Progenitor cell of endocrine pancreas (in vitro differentiated cells): ENCODE measurements around the gene GNAS. TPM values are rescaled to one million over a fixed set of nuclear protein-coding genes. Genes with fewer than 3 reads are reported as not detected.
A peak's percentile ranks its signal among the peaks of the same experiment; 100 is the strongest.

Source experiments
- DNase-seq: peaks from one replicate; pipeline ENCODE4 v3.0.0; 2021; ENCODE audit warnings: low spot score; ENCODE audit not compliant: unreplicated experiment
- H3K27ac Mint-ChIP-seq: 2 replicates; pipeline ENCODE4 v1.8.0; 2021; ENCODE audit warnings: mild to moderate bottlenecking, moderate library complexity, mixed read lengths
- H3K27me3 Mint-ChIP-seq: 2 replicates; pipeline ENCODE4 v1.8.0; 2021; ENCODE audit warnings: mixed read lengths
- H3K36me3 Mint-ChIP-seq: 2 replicates; pipeline ENCODE4 v1.8.0; 2022; ENCODE audit warnings: mixed read lengths; ENCODE audit not compliant: insufficient read depth
- H3K4me1 Mint-ChIP-seq: 2 replicates; pipeline ENCODE4 v1.8.0; 2021; ENCODE audit warnings: low read depth, mixed read lengths
- H3K4me3 Mint-ChIP-seq: 2 replicates; pipeline ENCODE4 v1.8.0; 2021; ENCODE audit warnings: low read depth, mild to moderate bottlenecking, moderate library complexity, mixed read lengths
- H3K9me3 Mint-ChIP-seq: 2 replicates; pipeline ENCODE4 v1.8.0; 2021; ENCODE audit warnings: low read depth, mixed read lengths
- total RNA-seq: library from RNA; stranded (reverse); gene quantifications from 2 replicates; pipeline ENCODE4 v1.2.1, GENCODE V29; 2021
- TF ChIP-seq, protein P1 (sequence below): fragments of 200-600 bp; sonication (generic); IDR thresholded peaks from one replicate; pipeline ENCODE4 v1.5.0; 2021; ENCODE audit warnings: antibody characterized with exemption, mild to moderate bottlenecking; ENCODE audit not compliant: unreplicated experiment

GNAS gene
- total RNA-seq, 1 donor from 2014 or later, result 1,570 TPM

DNA sequence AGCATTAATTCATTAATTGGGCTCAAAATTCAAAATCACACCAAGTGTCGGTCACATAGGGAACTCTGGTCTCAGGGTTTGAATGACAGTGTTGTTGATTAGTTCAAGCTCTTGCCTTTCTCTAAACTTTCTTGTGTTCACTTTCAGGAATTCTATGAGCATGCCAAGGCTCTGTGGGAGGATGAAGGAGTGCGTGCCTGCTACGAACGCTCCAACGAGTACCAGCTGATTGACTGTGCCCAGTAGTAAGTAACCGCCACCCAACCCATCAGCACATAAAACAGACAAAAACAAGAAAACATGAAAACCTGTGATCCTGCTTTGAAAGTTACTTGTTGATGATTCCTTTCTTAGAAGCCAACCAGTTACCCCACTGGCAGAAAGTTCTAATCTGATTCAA is 52.7 kb downstream of the GNAS start:
- peaks cover 37% of the 10 kb centered on the region for H3K4me1 Mint-ChIP-seq

DNA sequence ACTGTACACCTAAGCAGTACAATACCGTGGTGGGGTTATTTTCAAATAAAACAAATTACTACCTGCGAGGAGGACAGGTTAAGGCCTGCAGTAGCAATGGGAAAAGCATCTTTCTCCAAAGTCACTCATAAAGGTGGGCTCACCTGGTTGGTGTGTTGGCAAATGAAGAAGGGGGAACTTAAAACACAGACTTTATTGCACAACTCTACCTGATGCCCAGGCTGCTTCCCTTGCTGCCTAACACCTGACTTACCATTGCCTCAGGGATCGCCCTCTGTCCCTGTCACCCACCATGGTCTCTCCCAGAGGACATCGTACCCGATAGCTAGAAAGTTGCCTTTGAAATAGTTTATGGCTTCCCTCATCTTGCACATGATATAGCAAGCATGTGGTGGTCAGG is 53.6 kb downstream of the GNAS start:
- Mint-ChIP-seq H3K9me3 (no peaks in the 10 kb centered on the region), H3K27ac (peak overlapping the region; percentile 85)
- TF ChIP-seq, protein P1, sequence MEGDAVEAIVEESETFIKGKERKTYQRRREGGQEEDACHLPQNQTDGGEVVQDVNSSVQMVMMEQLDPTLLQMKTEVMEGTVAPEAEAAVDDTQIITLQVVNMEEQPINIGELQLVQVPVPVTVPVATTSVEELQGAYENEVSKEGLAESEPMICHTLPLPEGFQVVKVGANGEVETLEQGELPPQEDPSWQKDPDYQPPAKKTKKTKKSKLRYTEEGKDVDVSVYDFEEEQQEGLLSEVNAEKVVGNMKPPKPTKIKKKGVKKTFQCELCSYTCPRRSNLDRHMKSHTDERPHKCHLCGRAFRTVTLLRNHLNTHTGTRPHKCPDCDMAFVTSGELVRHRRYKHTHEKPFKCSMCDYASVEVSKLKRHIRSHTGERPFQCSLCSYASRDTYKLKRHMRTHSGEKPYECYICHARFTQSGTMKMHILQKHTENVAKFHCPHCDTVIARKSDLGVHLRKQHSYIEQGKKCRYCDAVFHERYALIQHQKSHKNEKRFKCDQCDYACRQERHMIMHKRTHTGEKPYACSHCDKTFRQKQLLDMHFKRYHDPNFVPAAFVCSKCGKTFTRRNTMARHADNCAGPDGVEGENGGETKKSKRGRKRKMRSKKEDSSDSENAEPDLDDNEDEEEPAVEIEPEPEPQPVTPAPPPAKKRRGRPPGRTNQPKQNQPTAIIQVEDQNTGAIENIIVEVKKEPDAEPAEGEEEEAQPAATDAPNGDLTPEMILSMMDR, result no peak

More for the DNA sequence above, 52.7 kb downstream of the GNAS start:
- Mint-ChIP-seq H3K4me3 (no peak overlapping the region), H3K27ac (peak overlapping the region; percentile 34), H3K9me3 (no peaks in the 10 kb centered on the region), H3K36me3 (peaks cover 51% of the 10 kb centered on the region), H3K27me3 (no peaks in the 10 kb centered on the region)
- TF ChIP-seq, protein P1, result no peak
- DNase-seq, result no peak

DNA sequence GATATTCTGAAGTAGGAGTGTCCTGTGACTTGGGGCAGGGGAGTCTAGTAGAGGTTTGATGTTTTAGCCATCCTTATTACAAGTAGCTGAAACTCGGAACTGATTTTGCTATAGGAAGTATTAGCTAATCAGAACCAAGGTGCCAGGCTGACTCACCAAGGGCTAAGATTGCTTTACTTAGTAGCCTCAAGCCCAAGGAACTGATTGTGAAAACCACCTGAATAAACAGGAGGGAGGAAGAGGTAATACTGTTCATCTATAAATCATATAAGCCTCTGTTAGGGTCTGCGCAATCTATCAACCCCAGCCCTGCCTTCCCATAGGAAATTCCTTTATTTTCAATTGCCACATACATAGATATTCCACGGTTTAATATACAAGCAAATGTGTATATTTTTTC is 54.4 kb downstream of the GNAS start:
- Mint-ChIP-seq H3K27me3 (no peaks in the 10 kb centered on the region), H3K27ac (peak overlapping the region; percentile 73), H3K9me3 (no peaks in the 10 kb centered on the region), H3K36me3 (peaks cover 66% of the 10 kb centered on the region), H3K4me3 (no peak overlapping the region), H3K4me1 (peaks cover 29% of the 10 kb centered on the region)
- no peak for DNase-seq
- TF ChIP-seq, protein P1, result no peak

More for the DNA sequence above, 53.6 kb downstream of the GNAS start:
- no peak for DNase-seq
- H3K4me3 Mint-ChIP-seq, result no peak overlapping the region
- peaks cover 58% of the 10 kb centered on the region for H3K36me3 Mint-ChIP-seq
- H3K27me3 Mint-ChIP-seq, result no peaks in the 10 kb centered on the region
- peaks cover 32% of the 10 kb centered on the region for H3K4me1 Mint-ChIP-seq

DNA sequence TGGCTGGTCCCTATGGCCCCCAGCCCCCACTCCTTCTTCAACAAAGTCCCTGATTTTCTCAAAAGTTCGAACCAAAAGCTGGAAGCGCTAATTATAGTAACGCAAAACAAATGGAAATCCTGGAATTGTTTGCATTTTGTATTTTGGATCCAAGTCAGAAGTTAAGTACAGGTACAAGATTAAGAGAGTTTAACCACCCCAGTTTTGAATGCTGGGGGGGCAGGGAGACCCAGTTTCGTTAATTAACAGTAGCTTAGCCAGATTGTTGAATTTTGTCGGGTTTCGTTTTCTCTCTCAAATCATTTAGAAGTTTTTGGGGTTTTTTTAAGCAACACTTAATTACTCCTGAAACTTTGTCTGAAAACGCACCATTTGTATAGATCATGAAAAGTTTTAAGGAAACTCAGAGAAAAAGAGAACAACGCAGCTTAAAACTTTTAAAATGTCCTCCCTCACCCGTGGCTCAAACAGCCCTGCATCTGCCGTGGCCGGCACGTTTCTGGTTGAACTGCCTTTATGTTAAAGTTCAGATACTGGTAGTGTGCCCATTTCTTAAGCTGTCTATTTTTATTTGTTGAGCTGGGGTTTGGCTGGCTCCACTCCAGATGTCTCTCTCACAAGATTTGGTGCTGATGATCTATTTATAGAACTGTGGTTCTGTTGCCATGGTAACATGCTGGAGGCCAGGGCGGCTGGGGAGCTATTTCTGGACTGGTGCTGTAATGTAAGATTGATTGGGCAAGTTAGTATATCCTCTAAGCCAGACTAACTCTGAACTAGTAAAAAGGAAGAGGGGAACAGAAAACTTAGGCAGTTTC is 55.0 kb downstream of the GNAS start:
- TF ChIP-seq, protein P1, result no peak

DNA sequence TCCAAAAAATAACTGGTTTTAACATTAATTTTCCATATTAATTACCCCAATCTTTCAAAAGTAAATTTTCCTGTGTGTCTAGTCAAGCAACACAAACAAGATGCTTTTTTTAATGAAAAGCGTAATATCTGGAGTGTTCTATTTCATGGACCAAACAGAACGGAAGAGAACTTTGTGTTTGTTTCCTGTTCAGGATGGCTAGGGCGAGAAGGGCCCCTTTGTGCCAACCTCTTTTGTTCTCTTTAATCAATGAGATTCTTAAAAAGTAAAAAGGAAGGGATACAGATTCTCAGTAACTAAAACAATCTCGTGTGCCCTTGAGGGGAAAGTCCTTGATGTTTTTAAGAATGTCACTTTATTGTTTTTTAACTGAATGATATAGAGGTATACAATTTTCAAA is 55.7 kb downstream of the GNAS start:
- H3K4me3 Mint-ChIP-seq, result no peak overlapping the region
- TF ChIP-seq, protein P1, result no peak
- DNase-seq, result no peak
- H3K27ac Mint-ChIP-seq, result peak overlapping the region; percentile 73
- H3K9me3 Mint-ChIP-seq, result no peaks in the 10 kb centered on the region
- H3K36me3 Mint-ChIP-seq, result peaks cover 72% of the 10 kb centered on the region
- H3K4me1 Mint-ChIP-seq, result peaks cover 27% of the 10 kb centered on the region
- H3K27me3 Mint-ChIP-seq, result no peaks in the 10 kb centered on the region

More for the DNA sequence above, 55.0 kb downstream of the GNAS start:
- peaks cover 27% of the 10 kb centered on the region for H3K4me1 Mint-ChIP-seq
- no peaks in the 10 kb centered on the region for H3K27me3 Mint-ChIP-seq
- H3K9me3 Mint-ChIP-seq, result no peaks in the 10 kb centered on the region
- peaks cover 71% of the 10 kb centered on the region for H3K36me3 Mint-ChIP-seq
- no peak for DNase-seq
- peak overlapping the region; percentile 73 for H3K27ac Mint-ChIP-seq
- peak overlapping the region; percentile 38 for H3K4me3 Mint-ChIP-seq
